ENCODE results near the gene PSG4.
"Not testable (repeated sequence)": the region's sequence is repeated elsewhere in the genome, so short reads cannot be mapped to it uniquely, and the experiment has no call there.

The PSG4 gene

GRCh38 chr19:43226986-43227385 is 21.5 kb upstream of the PSG4 start:
- not testable (repeated sequence) for H3K4me1 ChIP-seq (ENCODE audit: control insufficient read depth, insufficient read depth, low read length, unreplicated experiment); H3K4me3 ChIP-seq (ENCODE audit: low read depth, low read length); H3K27ac ChIP-seq (ENCODE audit: low read depth, low read length); H2AFZ ChIP-seq (ENCODE audit: low read length, unreplicated experiment); H3K79me2 ChIP-seq (ENCODE audit: control insufficient read depth, insufficient read depth, low read length, unreplicated experiment); H3K27me3 ChIP-seq (ENCODE audit: insufficient read depth, low read length); H3K36me3 ChIP-seq (ENCODE audit: insufficient read depth, low read length)

- H3K79me2 ChIP-seq (ENCODE audit: control insufficient read depth, insufficient read depth, low read length, unreplicated experiment): no peaks in the 10 kb centered on the region
- H3K36me3 ChIP-seq (ENCODE audit: insufficient read depth, low read length): no peaks in the 10 kb centered on the region
- H3K27me3 ChIP-seq (ENCODE audit: insufficient read depth, low read length): no peaks in the 10 kb centered on the region
- H3K27ac ChIP-seq (ENCODE audit: low read depth, low read length): peak overlapping the region; percentile 66; the same call in 1 of the 2 replicates
- H3K4me1 ChIP-seq (ENCODE audit: control insufficient read depth, insufficient read depth, low read length, unreplicated experiment): peaks cover 9% of the 10 kb centered on the region
- H2AFZ ChIP-seq (ENCODE audit: low read length, unreplicated experiment): no peak overlapping the region
- H3K4me3 ChIP-seq (ENCODE audit: low read depth, low read length): no peak overlapping the region
Observed at GRCh38 chr19:43224855-43225253, 19.4 kb upstream of the PSG4 start.

- not testable (repeated sequence) for H3K27me3 ChIP-seq (ENCODE audit: insufficient read depth, low read length); H3K4me1 ChIP-seq (ENCODE audit: control insufficient read depth, insufficient read depth, low read length, unreplicated experiment); H3K79me2 ChIP-seq (ENCODE audit: control insufficient read depth, insufficient read depth, low read length, unreplicated experiment); H2AFZ ChIP-seq (ENCODE audit: low read length, unreplicated experiment); H3K36me3 ChIP-seq (ENCODE audit: insufficient read depth, low read length)
- Histone ChIP-seq H3K27ac (ENCODE audit: low read depth, low read length) (peak overlapping the region; percentile 66), H3K4me3 (ENCODE audit: low read depth, low read length) (peak overlapping the region; percentile 29; the same call in 1 of the 2 replicates)
Observed at GRCh38 chr19:43224201-43224854, 18.9 kb upstream of the PSG4 start.

GRCh38 chr19:43221891-43222290 is 16.5 kb upstream of the PSG4 start:
- not testable (repeated sequence) for H3K4me3 ChIP-seq (ENCODE audit: low read depth, low read length); H3K79me2 ChIP-seq (ENCODE audit: control insufficient read depth, insufficient read depth, low read length, unreplicated experiment); H2AFZ ChIP-seq (ENCODE audit: low read length, unreplicated experiment); H3K36me3 ChIP-seq (ENCODE audit: insufficient read depth, low read length); H3K4me1 ChIP-seq (ENCODE audit: control insufficient read depth, insufficient read depth, low read length, unreplicated experiment); H3K27me3 ChIP-seq (ENCODE audit: insufficient read depth, low read length); H3K27ac ChIP-seq (ENCODE audit: low read depth, low read length)

- H3K36me3 ChIP-seq (ENCODE audit: insufficient read depth, low read length); H3K4me1 ChIP-seq (ENCODE audit: control insufficient read depth, insufficient read depth, low read length, unreplicated experiment); H3K4me3 ChIP-seq (ENCODE audit: low read depth, low read length); H3K79me2 ChIP-seq (ENCODE audit: control insufficient read depth, insufficient read depth, low read length, unreplicated experiment); H3K27ac ChIP-seq (ENCODE audit: low read depth, low read length); H3K27me3 ChIP-seq (ENCODE audit: insufficient read depth, low read length); H2AFZ ChIP-seq (ENCODE audit: low read length, unreplicated experiment): not testable (repeated sequence)
Observed at GRCh38 chr19:43219136-43219535, 13.7 kb upstream of the PSG4 start.

- H3K4me3 ChIP-seq (ENCODE audit: low read depth, low read length); H3K27ac ChIP-seq (ENCODE audit: low read depth, low read length); H3K4me1 ChIP-seq (ENCODE audit: control insufficient read depth, insufficient read depth, low read length, unreplicated experiment); H2AFZ ChIP-seq (ENCODE audit: low read length, unreplicated experiment); H3K36me3 ChIP-seq (ENCODE audit: insufficient read depth, low read length); H3K27me3 ChIP-seq (ENCODE audit: insufficient read depth, low read length); H3K79me2 ChIP-seq (ENCODE audit: control insufficient read depth, insufficient read depth, low read length, unreplicated experiment): not testable (repeated sequence)
Observed at GRCh38 chr19:43215881-43216280, 10.4 kb upstream of the PSG4 start.

GRCh38 chr19:43207991-43208390 is 2.6 kb upstream of the PSG4 start:
- no peaks in the 10 kb centered on the region for H3K79me2 ChIP-seq (ENCODE audit: control insufficient read depth, insufficient read depth, low read length, unreplicated experiment)
- H3K36me3 ChIP-seq (ENCODE audit: insufficient read depth, low read length): no peaks in the 10 kb centered on the region
- H2AFZ ChIP-seq (ENCODE audit: low read length, unreplicated experiment): no peak overlapping the region
- no peaks in the 10 kb centered on the region for H3K27me3 ChIP-seq (ENCODE audit: insufficient read depth, low read length)
- no peak overlapping the region for H3K4me3 ChIP-seq (ENCODE audit: low read depth, low read length)
- no peak overlapping the region for H3K27ac ChIP-seq (ENCODE audit: low read depth, low read length)
- no peaks in the 10 kb centered on the region for H3K4me1 ChIP-seq (ENCODE audit: control insufficient read depth, insufficient read depth, low read length, unreplicated experiment)

- not testable (repeated sequence) for H3K79me2 ChIP-seq (ENCODE audit: control insufficient read depth, insufficient read depth, low read length, unreplicated experiment); H3K36me3 ChIP-seq (ENCODE audit: insufficient read depth, low read length); H2AFZ ChIP-seq (ENCODE audit: low read length, unreplicated experiment); H3K4me3 ChIP-seq (ENCODE audit: low read depth, low read length); H3K27me3 ChIP-seq (ENCODE audit: insufficient read depth, low read length); H3K27ac ChIP-seq (ENCODE audit: low read depth, low read length); H3K4me1 ChIP-seq (ENCODE audit: control insufficient read depth, insufficient read depth, low read length, unreplicated experiment)
Observed at GRCh38 chr19:43207174-43207573, 1.7 kb upstream of the PSG4 start.

GRCh38 chr19:43203611-43204010 is 1.8 kb downstream of the PSG4 start:
- not testable (repeated sequence) for H3K36me3 ChIP-seq (ENCODE audit: insufficient read depth, low read length); H3K4me3 ChIP-seq (ENCODE audit: low read depth, low read length); H3K27ac ChIP-seq (ENCODE audit: low read depth, low read length); H3K27me3 ChIP-seq (ENCODE audit: insufficient read depth, low read length); H3K79me2 ChIP-seq (ENCODE audit: control insufficient read depth, insufficient read depth, low read length, unreplicated experiment); H2AFZ ChIP-seq (ENCODE audit: low read length, unreplicated experiment)
- peaks cover 11% of the 10 kb centered on the region for H3K4me1 ChIP-seq (ENCODE audit: control insufficient read depth, insufficient read depth, low read length, unreplicated experiment)

- Histone ChIP-seq H3K4me1 (ENCODE audit: control insufficient read depth, insufficient read depth, low read length, unreplicated experiment) (peaks cover 11% of the 10 kb centered on the region), H3K27ac (ENCODE audit: low read depth, low read length) (peak overlapping the region; percentile 95)
- not testable (repeated sequence) for H3K27me3 ChIP-seq (ENCODE audit: insufficient read depth, low read length); H3K79me2 ChIP-seq (ENCODE audit: control insufficient read depth, insufficient read depth, low read length, unreplicated experiment); H2AFZ ChIP-seq (ENCODE audit: low read length, unreplicated experiment); H3K36me3 ChIP-seq (ENCODE audit: insufficient read depth, low read length); H3K4me3 ChIP-seq (ENCODE audit: low read depth, low read length)
Observed at GRCh38 chr19:43201891-43202290, 3.5 kb downstream of the PSG4 start.

- H3K36me3 ChIP-seq (ENCODE audit: insufficient read depth, low read length); H3K27me3 ChIP-seq (ENCODE audit: insufficient read depth, low read length); H2AFZ ChIP-seq (ENCODE audit: low read length, unreplicated experiment); H3K4me3 ChIP-seq (ENCODE audit: low read depth, low read length); H3K79me2 ChIP-seq (ENCODE audit: control insufficient read depth, insufficient read depth, low read length, unreplicated experiment): not testable (repeated sequence)
- H3K4me1 ChIP-seq (ENCODE audit: control insufficient read depth, insufficient read depth, low read length, unreplicated experiment): peaks cover 11% of the 10 kb centered on the region
- peak overlapping the region; percentile 95 for H3K27ac ChIP-seq (ENCODE audit: low read depth, low read length)
Observed at GRCh38 chr19:43201337-43201801, 4.1 kb downstream of the PSG4 start.

Data from ACC112 (cell line).